Ectodermal cell (in vitro differentiated cells): Measurements from ENCODE around the gene HBG2. TPM values are rescaled to one million over a fixed set of nuclear protein-coding genes. Genes with fewer than 3 reads are reported as not detected.
"Not testable (repeated sequence)": the region's sequence is repeated elsewhere in the genome, so short reads cannot be mapped to it uniquely, and the experiment has no call there.

ENCODE experiments used
- H3K27ac ChIP-seq: 2 replicates; pipeline ENCODE4 v1.7.0; 2013; ENCODE audit warnings: mild to moderate bottlenecking, low read depth, low read length; ENCODE audit not compliant: insufficient read depth, poor library complexity, severe bottlenecking
- H3K27me3 ChIP-seq: 2 replicates; pipeline ENCODE4 v1.7.0; 2013; ENCODE audit warnings: mild to moderate bottlenecking, low read length; ENCODE audit not compliant: insufficient read depth, control insufficient read depth, poor library complexity, severe bottlenecking
- H3K36me3 ChIP-seq: one replicate; pipeline ENCODE4 v1.7.0; 2013; ENCODE audit warnings: low read length; ENCODE audit not compliant: control insufficient read depth, insufficient read depth
- H3K4me1 ChIP-seq: one replicate; pipeline ENCODE4 v1.7.0; 2013; ENCODE audit warnings: low read length; ENCODE audit not compliant: control insufficient read depth, insufficient read depth
- H3K4me3 ChIP-seq: 2 replicates; pipeline ENCODE4 v1.7.0; 2013; ENCODE audit warnings: low read depth, low read length, control low read depth; ENCODE audit not compliant: insufficient read depth
- H3K9me3 ChIP-seq: 2 replicates; pipeline ENCODE4 v1.7.0; 2013; ENCODE audit warnings: mild to moderate bottlenecking, low read length, moderate library complexity; ENCODE audit not compliant: control insufficient read depth
- WGBS, 2 experiments: methylation state at CpG; one replicate each; pipeline ENCODE4 v1.1.7; 2013; ENCODE audit warnings: missing lambda C conversion rate in 2 of 2; 5-methylcytosine and 5-hydroxymethylcytosine counted together
- polyA plus RNA-seq, 4 experiments: library from polyadenylated mRNA; stranded (reverse); fragments of 50-300 nt; gene quantifications; one replicate each; pipeline ENCODE4 v1.2.3, GENCODE V29; 2013

Gene HBG2
- not detected for polyA plus RNA-seq (2013, experiment 1 of 4)
- polyA plus RNA-seq (2013, experiment 2 of 4): not detected
- not detected for polyA plus RNA-seq (2013, experiment 3 of 4)
- not detected for polyA plus RNA-seq (2013, experiment 4 of 4)

- H3K4me3 ChIP-seq, H3K4me1 ChIP-seq, H3K27ac ChIP-seq, H3K9me3 ChIP-seq, H3K27me3 ChIP-seq, H3K36me3 ChIP-seq: not testable (repeated sequence)
- WGBS, 2 experiments: 94% methylated on average over 2 to 3 of the region's 9 CpGs
These were observed at the start of gene HBG2 for GRCh38 chr11:5254646-5255413. HBG2 (minus strand) TSS chr11:5254781; CDS start chr11:5254728, 53 bp downstream.

GRCh38 chr11:5304046-5304445 lies 49.5 kb upstream of the HBG2 start:
- H3K27ac ChIP-seq: no peak overlapping the region
- H3K36me3 ChIP-seq: no peaks in the 10 kb centered on the region
- H3K9me3 ChIP-seq: no peaks in the 10 kb centered on the region
- 100% methylated on average over 1 of the region's 1 CpG; no CpG with 5 or more reads in 1 of the 2 experiments for WGBS, 2 experiments
- no peak overlapping the region for H3K4me3 ChIP-seq
- no peaks in the 10 kb centered on the region for H3K4me1 ChIP-seq
- H3K27me3 ChIP-seq: no peaks in the 10 kb centered on the region

GRCh38 chr11:5303626-5304025 lies 49.0 kb upstream of the HBG2 start:
- Histone ChIP-seq H3K27ac (no peak overlapping the region), H3K27me3 (no peaks in the 10 kb centered on the region), H3K4me1 (no peaks in the 10 kb centered on the region), H3K4me3 (no peak overlapping the region), H3K36me3 (no peaks in the 10 kb centered on the region), H3K9me3 (no peaks in the 10 kb centered on the region)
- WGBS, 2 experiments: 96 to 99% methylated on average over 3 to 4 of the region's 5 CpGs

GRCh38 chr11:5301846-5302245 lies 47.3 kb upstream of the HBG2 start, which contains the start of gene OR51B4:
OR51B4 (minus strand) TSS chr11:5301946; CDS start chr11:5301946, 0 bp downstream.
- Histone ChIP-seq H3K27me3 (no peaks in the 10 kb centered on the region), H3K27ac (no peak within 1 kb of the TSS), H3K4me1 (no peaks in the 10 kb centered on the region), H3K36me3 (no peaks in the 10 kb centered on the region), H3K9me3 (no peaks in the 10 kb centered on the region), H3K4me3 (no peak within 1 kb of the TSS)
- 95 to 97% methylated on average over 2 of the region's 2 CpGs for WGBS, 2 experiments

GRCh38 chr11:5300251-5300650 lies 45.7 kb upstream of the HBG2 start:
- WGBS, 2 experiments: 94 to 96% methylated on average over 3 of the region's 3 CpGs
- Histone ChIP-seq H3K4me3 (no peak overlapping the region), H3K4me1 (no peaks in the 10 kb centered on the region), H3K27me3 (no peaks in the 10 kb centered on the region), H3K9me3 (no peaks in the 10 kb centered on the region), H3K27ac (no peak overlapping the region), H3K36me3 (no peaks in the 10 kb centered on the region)

GRCh38 chr11:5298451-5298850 lies 43.9 kb upstream of the HBG2 start:
- no peaks in the 10 kb centered on the region for H3K9me3 ChIP-seq
- no peak overlapping the region for H3K4me3 ChIP-seq
- no peak overlapping the region for H3K27ac ChIP-seq
- H3K4me1 ChIP-seq: no peaks in the 10 kb centered on the region
- 98 to 100% methylated on average over 1 of the region's 1 CpG for WGBS, 2 experiments
- no peaks in the 10 kb centered on the region for H3K36me3 ChIP-seq
- H3K27me3 ChIP-seq: no peaks in the 10 kb centered on the region

- Histone ChIP-seq H3K4me3 (no peak overlapping the region), H3K36me3 (no peaks in the 10 kb centered on the region), H3K9me3 (no peaks in the 10 kb centered on the region), H3K27ac (no peak overlapping the region), H3K4me1 (no peaks in the 10 kb centered on the region), H3K27me3 (no peaks in the 10 kb centered on the region)
- 83 to 87% methylated on average over 3 to 4 of the region's 4 CpGs for WGBS, 2 experiments
These were observed 43.2 kb upstream of the HBG2 start for GRCh38 chr11:5297721-5298323.

- H3K9me3 ChIP-seq, H3K27me3 ChIP-seq, H3K4me1 ChIP-seq, H3K27ac ChIP-seq, H3K36me3 ChIP-seq, H3K4me3 ChIP-seq: not testable (repeated sequence)
- 95 to 96% methylated on average over 41 of the region's 41 CpGs for WGBS, 2 experiments
These were observed 39.9 kb upstream of the HBG2 start for GRCh38 chr11:5294342-5294995.

GRCh38 chr11:5293028-5293427 lies 38.4 kb upstream of the HBG2 start:
- Histone ChIP-seq H3K36me3 (no peaks in the 10 kb centered on the region), H3K27me3 (no peaks in the 10 kb centered on the region), H3K9me3 (no peaks in the 10 kb centered on the region), H3K4me3 (no peak overlapping the region), H3K4me1 (no peaks in the 10 kb centered on the region), H3K27ac (no peak overlapping the region)
- WGBS, 2 experiments: 93 to 96% methylated on average over 8 of the region's 8 CpGs

- 100% methylated on average over 1 of the region's 1 CpG; no CpG with 5 or more reads in 1 of the 2 experiments for WGBS, 2 experiments
- Histone ChIP-seq H3K4me1 (no peaks in the 10 kb centered on the region), H3K36me3 (no peaks in the 10 kb centered on the region), H3K9me3 (no peaks in the 10 kb centered on the region), H3K27ac (no peak overlapping the region), H3K4me3 (no peak overlapping the region), H3K27me3 (no peaks in the 10 kb centered on the region)
These were observed 36.7 kb upstream of the HBG2 start for GRCh38 chr11:5291207-5291838.
